Measurements from ENCODE around the gene TNFRSF1B.

TNFRSF1B gene

GRCh38 chr1:12155328-12155727 lies 11.5 kb upstream of the TNFRSF1B start:
- H3K27ac ChIP-seq = no peak overlapping the region
- no peak for DNase-seq (ENCODE audit: low read depth, low spot score)

GRCh38 chr1:12157366-12158231 lies 9.2 kb upstream of the TNFRSF1B start:
- H3K27ac ChIP-seq = no peak overlapping the region
- DNase-seq (ENCODE audit: low read depth, low spot score) = no peak

- H3K27ac ChIP-seq = no peak overlapping the region
- DNase-seq (ENCODE audit: low read depth, low spot score) = no peak
Observed at GRCh38 chr1:12158357-12159092, 8.3 kb upstream of the TNFRSF1B start.

GRCh38 chr1:12159816-12160215 lies 7.0 kb upstream of the TNFRSF1B start:
- no peak for DNase-seq (ENCODE audit: low read depth, low spot score)
- H3K27ac ChIP-seq = no peak overlapping the region

- DNase-seq (ENCODE audit: low read depth, low spot score) = no peak
- no peak overlapping the region for H3K27ac ChIP-seq
Observed at GRCh38 chr1:12161324-12161661, 5.5 kb upstream of the TNFRSF1B start.

- H3K27ac ChIP-seq = no peak overlapping the region
- peak; percentile 33 for DNase-seq (ENCODE audit: low read depth, low spot score)
Observed at GRCh38 chr1:12161662-12162458, 4.9 kb upstream of the TNFRSF1B start.

- no peak overlapping the region for H3K27ac ChIP-seq
- DNase-seq (ENCODE audit: low read depth, low spot score) = no peak
Observed at GRCh38 chr1:12162459-12163137, 4.2 kb upstream of the TNFRSF1B start.

GRCh38 chr1:12163210-12163609 lies 3.6 kb upstream of the TNFRSF1B start:
- DNase-seq (ENCODE audit: low read depth, low spot score) = no peak

GRCh38 chr1:12164210-12164609 lies 2.6 kb upstream of the TNFRSF1B start:
- no peak for DNase-seq (ENCODE audit: low read depth, low spot score)
- H3K27ac ChIP-seq = no peak overlapping the region

More at GRCh38 chr1:12163210-12163609, 3.6 kb upstream of the TNFRSF1B start:
- H3K27ac ChIP-seq = no peak overlapping the region

GRCh38 chr1:12165342-12165741 lies 1.4 kb upstream of the TNFRSF1B start:
- DNase-seq (ENCODE audit: low read depth, low spot score) = no peak

GRCh38 chr1:12167493-12168429 lies 970 bp downstream of the TNFRSF1B start:
- DNase-seq (ENCODE audit: low read depth, low spot score) = no peak
- H3K27ac ChIP-seq = no peak overlapping the region

More at GRCh38 chr1:12165342-12165741, 1.4 kb upstream of the TNFRSF1B start:
- H3K27ac ChIP-seq = no peak overlapping the region

GRCh38 chr1:12168451-12169160 lies 1.8 kb downstream of the TNFRSF1B start:
- DNase-seq (ENCODE audit: low read depth, low spot score) = no peak
- no peak overlapping the region for H3K27ac ChIP-seq

GRCh38 chr1:12169442-12170135 lies 2.8 kb downstream of the TNFRSF1B start:
- H3K27ac ChIP-seq = no peak overlapping the region
- no peak for DNase-seq (ENCODE audit: low read depth, low spot score)

GRCh38 chr1:12170263-12170671 lies 3.5 kb downstream of the TNFRSF1B start:
- no peak for DNase-seq (ENCODE audit: low read depth, low spot score)
- no peak overlapping the region for H3K27ac ChIP-seq

- no peak for DNase-seq (ENCODE audit: low read depth, low spot score)
- H3K27ac ChIP-seq = no peak overlapping the region
Observed at GRCh38 chr1:12171206-12172041, 4.6 kb downstream of the TNFRSF1B start.

- no peak overlapping the region for H3K27ac ChIP-seq
- no peak for DNase-seq (ENCODE audit: low read depth, low spot score)
Observed at GRCh38 chr1:12172042-12172851, 5.5 kb downstream of the TNFRSF1B start.

All from epithelial cell of prostate (primary cell).